Body of pancreas (tissue), 4 donors: ENCODE data around the gene SLC5A2.
"Not testable (repeated sequence)": the region's sequence is repeated elsewhere in the genome, so short reads cannot be mapped to it uniquely, and the experiment has no call there.

Experiments
- POLR2A ChIP-seq, 3 donors: fragments of 450-650 bp; IDR thresholded peaks; one replicate each; pipeline ENCODE4 v1.6.1; 2016; ENCODE audit warnings: antibody characterized with exemption in 3 of 3, mild to moderate bottlenecking in 2 of 3
- TF ChIP-seq, protein P1 (sequence below), 7 experiments: fragments of 450-650 bp in 4 of 7; fragments of 200-600 bp in 3 of 7; sonication (generic) in 3 of 7; IDR thresholded peaks; one replicate each; pipeline ENCODE4 v1.5.1; 2016 to 2019; ENCODE audit warnings: antibody characterized with exemption in 7 of 7

DNA sequence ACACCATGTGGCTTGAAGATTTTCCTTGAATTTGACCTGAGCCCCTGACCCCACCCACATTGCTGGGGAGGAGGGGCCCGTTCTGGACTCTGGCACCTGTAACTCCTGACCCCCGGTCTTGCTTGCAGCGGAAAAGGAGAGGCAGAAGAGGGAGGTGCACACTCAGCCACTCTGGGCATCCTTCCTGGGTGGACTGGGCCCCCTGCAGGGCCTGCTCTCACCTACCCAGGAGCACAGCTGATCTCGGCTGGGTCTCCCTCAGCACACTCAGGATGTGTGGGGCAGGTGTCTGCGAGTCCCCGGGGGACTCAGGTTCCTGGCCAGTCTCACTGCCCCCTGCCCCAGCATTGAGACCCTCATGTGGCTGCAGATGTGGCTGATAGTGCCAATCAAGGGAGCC is 40.8 kb downstream of the SLC5A2 start:
- TF ChIP-seq, protein P1, sequence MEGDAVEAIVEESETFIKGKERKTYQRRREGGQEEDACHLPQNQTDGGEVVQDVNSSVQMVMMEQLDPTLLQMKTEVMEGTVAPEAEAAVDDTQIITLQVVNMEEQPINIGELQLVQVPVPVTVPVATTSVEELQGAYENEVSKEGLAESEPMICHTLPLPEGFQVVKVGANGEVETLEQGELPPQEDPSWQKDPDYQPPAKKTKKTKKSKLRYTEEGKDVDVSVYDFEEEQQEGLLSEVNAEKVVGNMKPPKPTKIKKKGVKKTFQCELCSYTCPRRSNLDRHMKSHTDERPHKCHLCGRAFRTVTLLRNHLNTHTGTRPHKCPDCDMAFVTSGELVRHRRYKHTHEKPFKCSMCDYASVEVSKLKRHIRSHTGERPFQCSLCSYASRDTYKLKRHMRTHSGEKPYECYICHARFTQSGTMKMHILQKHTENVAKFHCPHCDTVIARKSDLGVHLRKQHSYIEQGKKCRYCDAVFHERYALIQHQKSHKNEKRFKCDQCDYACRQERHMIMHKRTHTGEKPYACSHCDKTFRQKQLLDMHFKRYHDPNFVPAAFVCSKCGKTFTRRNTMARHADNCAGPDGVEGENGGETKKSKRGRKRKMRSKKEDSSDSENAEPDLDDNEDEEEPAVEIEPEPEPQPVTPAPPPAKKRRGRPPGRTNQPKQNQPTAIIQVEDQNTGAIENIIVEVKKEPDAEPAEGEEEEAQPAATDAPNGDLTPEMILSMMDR (IDR thresholded peaks at IDR 0.05): not testable (repeated sequence)
- not testable (repeated sequence) for TF ChIP-seq POLR2A (IDR thresholded peaks at IDR 0.05)
